Stomach (tissue), 9 donors: Measurements from ENCODE around the gene GCK. TPM values are rescaled to one million over a fixed set of nuclear protein-coding genes. Genes with fewer than 3 reads are reported as not detected.

Experiments
- DNase-seq, 2 donors: peaks; one replicate each; pipeline versions ENCODE4 v3.0.0 to v3.0.0-alpha.2; 2013 to 2019
- H3K27ac ChIP-seq, 5 donors: fragments of 200-600 bp in 4 of 5; sonication (generic) in 4 of 5; one replicate each; pipeline ENCODE4 v1.5.1; 2013 to 2019; ENCODE audit warnings: mild to moderate bottlenecking in 1 of 5, moderate library complexity in 1 of 5
- H3K27me3 ChIP-seq, 3 donors: fragments of 200-600 bp; sonication (generic); one replicate each; pipeline ENCODE4 v1.5.1; 2017 to 2019; ENCODE audit warnings: mixed run types in 1 of 3
- H3K36me3 ChIP-seq, 4 donors: fragments of 200-600 bp; sonication (generic); 1 replicate in 3 of 4; 2 replicates in 1 of 4; pipeline ENCODE4 v1.5.1; 2016 to 2019
- H3K4me1 ChIP-seq, 4 donors: fragments of 200-600 bp; sonication (generic); one replicate each; pipeline ENCODE4 v1.5.1; 2016 to 2019
- H3K4me3 ChIP-seq, 4 donors: fragments of 200-600 bp; sonication (generic) in 3 of 4; one replicate each; pipeline ENCODE4 v1.5.1; 2016 to 2019; ENCODE audit warnings: mild to moderate bottlenecking in 1 of 4
- H3K9me3 ChIP-seq, 4 donors: fragments of 200-600 bp; sonication (generic); one replicate each; pipeline ENCODE4 v1.5.1; 2016 to 2019
- EP300 ChIP-seq: sonication (generic); formaldehyde crosslinking; IDR thresholded peaks from one replicate; pipeline ENCODE4 v1.6.1; 2017; ENCODE audit warnings: antibody characterized with exemption
- POLR2A ChIP-seq, 4 donors: fragments of 450-650 bp; IDR thresholded peaks; one replicate each; pipeline ENCODE4 v1.6.1; 2016; ENCODE audit warnings: antibody characterized with exemption in 4 of 4, control low read depth in 2 of 4, mild to moderate bottlenecking in 1 of 4, moderate library complexity in 1 of 4
- POLR2AphosphoS5 ChIP-seq, 3 donors: sonication (generic); formaldehyde crosslinking; IDR thresholded peaks; one replicate each; pipeline ENCODE4 v1.6.1; 2016; ENCODE audit warnings: antibody characterized with exemption in 3 of 3
- WGBS, 5 donors: extraction: QIAGEN DNeasy Blood & Tissue Kit in 3 of 5; methylation state at CpG; one replicate each; pipeline versions ENCODE4 v1.1.5 to v1.1.7; 2013 to 2018; 5-methylcytosine and 5-hydroxymethylcytosine counted together
- intact Hi-C: fragments of 100-400 bp; cut with DNase I; formaldehyde crosslinking; loops from one replicate; pipeline ENCODE4 v1.15.1; 2023; ENCODE audit warnings: low total_unique reads
- polyA plus RNA-seq, 3 donors: library from polyadenylated mRNA; stranded (reverse); fragments of 200-250 nt; gene quantifications; one replicate each; pipeline ENCODE4 v1.2.3, GENCODE V29; 2013
- total RNA-seq, 5 donors: library from RNA; depleted of rRNA; stranded (reverse); fragments of >200 nt; gene quantifications; one replicate each; pipeline versions ENCODE4 v1.1.0 to v1.2.3, GENCODE V29; 2014 to 2016
- TF ChIP-seq, protein P1 (sequence below), 7 experiments: fragments of 450-650 bp in 4 of 7; fragments of 200-600 bp in 3 of 7; sonication (generic) in 3 of 7; IDR thresholded peaks; one replicate each; pipeline ENCODE4 v1.5.1; 2016 to 2019; ENCODE audit warnings: antibody characterized with exemption in 7 of 7, control low read depth in 2 of 7, mild to moderate bottlenecking in 1 of 7
- donor health status: healthy with polysubstance abuse.
- donor health status: Bipolar disorder and iron deficiency.
- donor health status: healthy.

GCK gene
- total and polyA plus RNA-seq, 8 donors = 0.55 to 1.9 (median 1.1) TPM; not detected in 4

DNA sequence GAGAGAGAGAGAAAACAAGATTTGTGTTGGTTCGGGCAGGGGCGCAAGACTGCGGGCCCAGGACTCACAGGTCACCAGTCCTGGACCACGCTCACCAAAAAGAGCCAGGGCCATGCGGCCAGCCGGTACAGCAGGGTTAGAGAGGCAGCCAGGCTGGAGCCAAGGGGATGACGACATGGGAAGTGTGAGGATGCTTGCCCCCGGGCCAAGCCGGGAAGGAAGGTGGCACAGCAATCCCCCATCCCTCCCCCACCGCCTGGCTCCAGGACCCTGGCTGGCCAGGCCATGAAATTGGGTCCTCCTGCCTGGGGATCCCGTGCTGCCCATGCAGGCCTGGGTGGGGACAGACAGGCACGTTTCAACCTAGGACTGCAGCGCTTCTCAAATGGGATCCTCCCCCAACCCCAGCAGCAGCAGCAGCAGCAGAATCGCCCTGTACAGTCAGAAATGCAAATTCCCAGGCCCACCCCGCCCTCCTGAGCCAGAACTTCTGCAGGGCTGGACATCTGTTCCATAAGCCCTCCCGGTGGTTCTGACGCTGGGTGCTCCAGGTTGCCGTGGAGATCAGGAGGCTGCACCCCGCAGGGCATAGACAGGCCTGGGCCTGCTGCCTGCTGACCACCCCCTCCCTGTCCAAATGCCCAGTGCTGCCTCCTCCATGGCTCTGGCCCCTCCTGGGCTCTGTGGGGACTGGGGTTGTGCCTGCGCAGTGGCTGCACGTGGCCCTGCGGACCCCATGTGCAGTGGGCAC is 46.5 kb upstream of the GCK start:
- Histone ChIP-seq H3K9me3 (no peaks in the 10 kb centered on the region), H3K27me3 (peaks cover 0 to 20% (median 5%) of the 10 kb centered on the region in 3 donors), H3K36me3 (no peaks in the 10 kb centered on the region), H3K4me3 (no peak overlapping the region), H3K27ac (no peak overlapping the region), H3K4me1 (no peaks in the 10 kb centered on the region)
- intact Hi-C loops = no loop called here
- 68 to 74% (median 71%) methylated on average over 16 to 22 of the region's 22 CpGs for WGBS, 5 donors
- DNase-seq = no peak
- TF ChIP-seq, protein P1, sequence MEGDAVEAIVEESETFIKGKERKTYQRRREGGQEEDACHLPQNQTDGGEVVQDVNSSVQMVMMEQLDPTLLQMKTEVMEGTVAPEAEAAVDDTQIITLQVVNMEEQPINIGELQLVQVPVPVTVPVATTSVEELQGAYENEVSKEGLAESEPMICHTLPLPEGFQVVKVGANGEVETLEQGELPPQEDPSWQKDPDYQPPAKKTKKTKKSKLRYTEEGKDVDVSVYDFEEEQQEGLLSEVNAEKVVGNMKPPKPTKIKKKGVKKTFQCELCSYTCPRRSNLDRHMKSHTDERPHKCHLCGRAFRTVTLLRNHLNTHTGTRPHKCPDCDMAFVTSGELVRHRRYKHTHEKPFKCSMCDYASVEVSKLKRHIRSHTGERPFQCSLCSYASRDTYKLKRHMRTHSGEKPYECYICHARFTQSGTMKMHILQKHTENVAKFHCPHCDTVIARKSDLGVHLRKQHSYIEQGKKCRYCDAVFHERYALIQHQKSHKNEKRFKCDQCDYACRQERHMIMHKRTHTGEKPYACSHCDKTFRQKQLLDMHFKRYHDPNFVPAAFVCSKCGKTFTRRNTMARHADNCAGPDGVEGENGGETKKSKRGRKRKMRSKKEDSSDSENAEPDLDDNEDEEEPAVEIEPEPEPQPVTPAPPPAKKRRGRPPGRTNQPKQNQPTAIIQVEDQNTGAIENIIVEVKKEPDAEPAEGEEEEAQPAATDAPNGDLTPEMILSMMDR (IDR thresholded peaks at IDR 0.05) = no peak
- TF ChIP-seq POLR2A (IDR thresholded peaks at IDR 0.05) = no peak
- no peak for TF ChIP-seq EP300
- TF ChIP-seq POLR2AphosphoS5 (IDR thresholded peaks at IDR 0.05) = no peak

DNA sequence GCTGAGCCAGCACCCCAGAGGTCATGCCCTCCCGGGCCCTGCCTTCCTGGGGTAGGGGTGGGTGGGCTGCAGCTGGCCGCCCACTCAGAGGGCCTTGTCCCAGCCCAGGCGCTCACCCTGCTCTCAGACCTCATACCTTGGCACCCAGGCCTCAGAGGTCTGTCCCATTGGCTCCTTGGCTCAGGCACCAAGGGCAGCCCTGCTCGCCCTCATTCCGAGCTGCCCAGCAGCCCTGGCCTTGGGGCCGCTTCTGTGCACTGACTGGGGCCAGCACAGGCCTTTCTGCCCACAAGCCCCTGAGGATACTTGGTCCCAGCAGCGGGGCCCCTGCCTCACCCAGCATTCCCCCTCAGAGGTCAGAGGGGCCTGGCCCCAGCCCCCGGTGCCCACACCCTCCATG is 45.8 kb upstream of the GCK start:
- Histone ChIP-seq H3K27me3 (peaks cover 0 to 14% (median 5%) of the 10 kb centered on the region in 3 donors), H3K9me3 (no peaks in the 10 kb centered on the region), H3K4me1 (no peaks in the 10 kb centered on the region), H3K4me3 (no peak overlapping the region), H3K27ac (no peak overlapping the region), H3K36me3 (no peaks in the 10 kb centered on the region)
- DNase-seq = no peak
- intact Hi-C loops = no loop called here
- WGBS, 5 donors = 83 to 89% (median 85%) methylated on average over 5 to 8 of the region's 8 CpGs
- no peak for TF ChIP-seq POLR2AphosphoS5 (IDR thresholded peaks at IDR 0.05)
- TF ChIP-seq, protein P1 (IDR thresholded peaks at IDR 0.05) = no peak
- no peak for TF ChIP-seq EP300
- no peak for TF ChIP-seq POLR2A (IDR thresholded peaks at IDR 0.05)

DNA sequence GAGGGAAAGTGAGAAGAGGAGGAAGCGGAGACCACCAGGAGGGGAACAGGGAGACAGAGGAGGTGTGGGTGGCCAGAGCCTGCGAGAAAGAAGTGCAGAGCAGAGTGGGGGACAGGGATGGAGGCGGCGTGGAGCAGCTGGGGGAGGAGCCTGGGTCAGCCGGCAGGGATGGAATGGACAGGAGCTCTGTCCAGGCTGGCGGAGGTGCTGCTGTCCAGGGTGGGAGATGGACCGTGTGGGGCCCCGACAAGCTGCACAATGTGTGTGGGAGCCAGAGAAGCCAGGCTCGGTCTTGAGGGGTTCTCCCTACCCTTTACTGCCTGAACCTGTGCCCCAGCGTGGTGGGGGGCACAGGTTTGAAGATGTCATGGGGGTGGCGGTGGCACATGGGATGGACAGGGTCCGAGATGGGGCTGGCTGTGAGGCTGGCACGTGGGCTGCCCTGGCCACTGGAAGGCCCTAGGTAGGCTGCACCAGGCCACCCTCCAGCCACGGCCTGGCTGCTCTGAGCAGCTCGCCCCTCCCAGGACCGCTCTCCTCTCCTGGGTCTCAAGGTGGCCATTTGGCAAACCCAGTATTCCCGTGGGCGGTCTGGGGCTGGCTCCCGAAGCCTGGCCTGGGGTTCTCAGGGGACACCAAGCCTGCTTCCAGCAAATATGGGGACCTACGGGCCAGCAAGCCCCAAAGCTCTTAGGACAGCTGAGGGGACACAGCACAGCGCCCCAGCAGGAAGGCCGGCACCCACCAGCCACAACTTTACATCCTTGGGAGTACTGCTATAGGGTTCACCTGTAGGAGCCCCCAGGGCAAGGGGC is 43.9 kb upstream of the GCK start:
- WGBS, 5 donors = 67 to 82% (median 72%) methylated on average over 14 to 22 of the region's 22 CpGs
- Histone ChIP-seq H3K4me1 (no peaks in the 10 kb centered on the region), H3K27me3 (peaks cover 0 to 5% (median 0%) of the 10 kb centered on the region in 3 donors), H3K9me3 (no peaks in the 10 kb centered on the region), H3K4me3 (no peak overlapping the region), H3K36me3 (no peaks in the 10 kb centered on the region), H3K27ac (no peak overlapping the region)
- intact Hi-C loops = no loop called here
- no peak for TF ChIP-seq POLR2AphosphoS5 (IDR thresholded peaks at IDR 0.05)
- no peak for TF ChIP-seq POLR2A (IDR thresholded peaks at IDR 0.05)
- no peak for DNase-seq

DNA sequence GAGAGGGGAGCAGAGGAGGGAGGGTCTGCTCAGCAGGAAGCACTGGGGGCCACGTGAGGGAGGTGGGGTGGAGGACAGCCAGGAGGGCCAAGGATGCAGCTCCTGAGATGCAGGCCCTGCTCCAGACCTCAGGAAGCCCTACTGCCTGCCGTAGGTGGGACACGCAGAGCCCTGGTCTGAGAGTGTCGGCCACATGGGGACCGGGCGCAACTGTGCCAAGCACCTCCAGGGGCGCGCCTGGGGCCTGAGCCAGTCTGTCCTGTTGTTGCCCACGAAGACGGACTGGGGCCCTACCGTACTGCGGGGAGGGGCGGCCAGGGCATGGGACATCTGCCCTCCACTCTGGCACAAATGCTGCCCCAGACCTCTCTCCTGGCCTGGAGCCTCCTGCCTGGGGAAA is 43.2 kb upstream of the GCK start:
- intact Hi-C loops = no loop called here
- WGBS, 5 donors = 80 to 90% (median 86%) methylated on average over 6 to 13 of the region's 13 CpGs; no CpG with 5 or more reads in 1 of the 5 donors

More for the DNA sequence above, 43.2 kb upstream of the GCK start:
- H3K4me1 ChIP-seq = no peaks in the 10 kb centered on the region
- no peak for DNase-seq
- no peak for TF ChIP-seq POLR2A (IDR thresholded peaks at IDR 0.05)
- TF ChIP-seq, protein P1 (IDR thresholded peaks at IDR 0.05) = no peak
- no peak for TF ChIP-seq EP300
- TF ChIP-seq POLR2AphosphoS5 (IDR thresholded peaks at IDR 0.05) = no peak
- no peak overlapping the region for H3K27ac ChIP-seq
- H3K4me3 ChIP-seq = no peak overlapping the region
- no peaks in the 10 kb centered on the region for H3K36me3 ChIP-seq
- H3K9me3 ChIP-seq = no peaks in the 10 kb centered on the region
- peaks cover 0 to 5% (median 0%) of the 10 kb centered on the region in 3 donors for H3K27me3 ChIP-seq
